HG02943 (cell line): ENCODE results near the gene LHFPL2.

Experiments used
- ATAC-seq: cut with Tn5 transposase; IDR thresholded peaks from one replicate; pipeline ENCODE4 v1.9.1; 2021; ENCODE audit warnings: mild to moderate bottlenecking, low read depth, moderate library complexity; ENCODE audit not compliant: unreplicated experiment

Gene LHFPL2

DNA sequence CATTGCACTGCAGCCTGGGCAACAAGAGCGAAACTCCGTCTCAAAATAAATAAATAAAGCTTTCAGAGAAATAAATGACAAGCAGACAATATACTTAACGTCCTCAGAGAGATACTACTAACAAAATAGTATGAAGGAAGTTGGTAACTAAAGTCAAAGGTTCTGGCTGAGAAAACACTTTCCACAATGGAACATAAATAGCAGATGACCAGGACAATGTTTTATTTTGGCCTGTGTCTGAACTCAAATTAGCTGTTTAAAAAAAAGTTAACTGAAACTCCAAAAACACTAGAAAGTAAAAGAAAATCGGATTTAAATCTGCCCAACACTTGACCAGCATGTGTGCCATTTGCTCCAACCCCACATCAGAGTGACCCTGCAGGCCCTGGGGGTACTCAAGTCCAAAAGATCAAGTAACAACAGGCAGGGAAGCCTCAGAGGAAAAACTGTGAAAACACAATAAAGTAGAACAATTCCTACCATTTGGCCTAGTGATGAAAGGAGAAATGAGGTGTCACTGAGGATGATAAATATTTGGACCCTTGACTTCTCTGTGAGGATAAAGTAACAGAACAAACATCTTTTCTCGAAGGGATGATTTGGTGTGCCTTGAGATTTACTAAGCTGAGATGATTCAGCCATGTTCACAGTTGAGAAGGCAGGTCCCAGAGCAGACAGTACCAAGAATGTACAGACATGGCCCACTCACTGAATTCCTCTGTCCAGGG is 47.7 kb downstream of the LHFPL2 start:
- ATAC-seq, result no peak

DNA sequence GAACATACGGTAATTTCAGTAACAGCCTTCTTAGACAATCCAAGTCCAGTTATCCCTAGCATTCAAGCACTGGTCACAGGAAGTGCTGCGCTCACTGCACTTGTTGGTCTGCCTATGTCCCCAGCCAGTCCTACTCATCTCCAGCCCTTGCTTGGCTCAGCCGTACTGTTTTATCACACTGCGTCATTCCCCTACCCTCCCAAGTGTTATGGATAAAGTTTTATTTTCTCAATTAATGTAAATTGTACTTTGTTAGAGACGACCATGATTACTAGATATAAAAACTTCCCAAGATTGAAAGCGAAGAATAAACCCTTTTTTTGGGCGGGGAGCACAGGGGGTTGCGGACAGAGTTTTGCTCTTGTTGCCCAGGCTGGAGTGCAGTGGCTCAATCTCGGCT is 49.6 kb downstream of the LHFPL2 start:
- no peak for ATAC-seq

DNA sequence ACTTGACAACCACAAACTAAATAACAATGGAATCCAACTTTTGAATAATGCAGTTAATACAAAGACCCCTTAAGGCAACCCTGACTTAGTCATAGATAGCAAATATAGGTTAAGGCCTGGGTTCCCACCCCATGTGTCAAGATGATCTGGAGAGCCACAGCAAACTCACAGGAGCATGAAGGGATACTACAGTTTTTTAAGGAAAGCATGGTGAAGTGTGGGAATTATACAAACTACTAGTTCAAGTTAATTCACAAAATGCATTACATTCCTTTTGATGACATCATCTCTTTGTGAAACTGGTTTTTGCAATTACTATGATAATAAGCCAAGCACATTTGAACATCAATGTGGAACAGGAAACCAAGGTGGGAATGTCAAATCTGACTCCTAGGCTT is 50.6 kb downstream of the LHFPL2 start:
- no peak for ATAC-seq

DNA sequence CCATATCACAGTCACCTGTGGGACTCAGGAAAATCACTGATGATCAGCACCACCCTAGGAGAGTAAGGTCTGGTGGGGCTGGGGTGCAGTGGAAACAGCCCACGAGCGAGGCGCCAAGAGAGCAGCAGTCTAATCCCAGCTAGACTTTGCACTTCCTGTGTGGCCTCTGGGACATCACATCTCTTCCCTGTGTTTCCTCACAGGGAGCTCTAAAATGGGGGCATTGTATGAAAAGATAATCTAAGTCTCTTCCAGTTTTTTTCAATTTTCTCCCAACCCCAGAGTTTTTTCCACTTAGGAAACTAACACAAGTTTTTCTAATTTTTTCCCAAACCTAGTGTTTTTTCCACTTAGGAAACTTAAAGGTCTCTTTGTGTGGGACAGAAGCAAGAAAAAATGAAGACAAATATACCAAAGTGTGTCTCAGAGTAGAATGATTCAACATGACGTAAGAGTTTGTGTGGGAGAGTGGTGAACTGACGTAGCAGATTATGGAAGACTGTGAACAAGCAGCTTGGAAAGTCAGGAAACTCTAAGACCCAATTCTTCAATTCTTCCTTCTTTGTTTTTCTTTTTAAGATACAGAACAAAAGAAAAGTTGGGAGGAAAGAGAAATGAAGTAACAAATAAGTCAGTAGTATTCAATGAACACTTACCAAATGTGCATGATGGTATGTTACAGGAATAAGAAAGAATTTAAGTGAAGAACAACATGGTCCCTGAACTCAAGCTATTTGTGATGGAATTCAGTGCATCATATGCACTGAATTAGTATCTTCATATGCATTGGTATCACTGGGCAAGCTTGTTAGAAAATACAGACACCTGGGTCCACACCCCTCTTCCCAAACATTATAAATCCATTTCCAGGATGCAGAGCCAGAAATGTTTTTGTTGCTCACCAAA is 51.3 kb downstream of the LHFPL2 start:
- no peak for ATAC-seq

DNA sequence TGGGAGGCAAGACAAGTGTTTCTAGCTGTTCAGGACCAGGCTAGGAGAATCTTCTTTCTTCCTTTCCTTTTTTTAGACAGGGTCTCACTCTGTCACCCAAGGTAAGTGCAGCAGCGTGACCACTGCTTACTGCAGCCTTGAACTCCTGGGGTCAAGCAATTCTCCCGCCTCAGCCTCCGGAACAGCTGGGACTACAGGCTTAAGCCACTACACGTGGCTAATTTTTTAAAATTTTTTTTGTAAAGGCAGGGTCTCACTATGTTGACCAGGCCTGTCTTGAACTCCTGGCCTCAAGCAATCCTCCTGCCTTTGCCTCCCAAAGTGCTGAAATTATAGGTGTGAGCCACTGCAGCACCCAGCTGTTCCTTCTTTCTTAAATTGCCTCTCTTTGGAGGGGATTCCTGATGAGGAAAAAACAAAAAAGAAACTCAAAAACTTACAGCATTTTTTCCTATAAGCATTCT is 53.1 kb downstream of the LHFPL2 start:
- ATAC-seq, result no peak

DNA sequence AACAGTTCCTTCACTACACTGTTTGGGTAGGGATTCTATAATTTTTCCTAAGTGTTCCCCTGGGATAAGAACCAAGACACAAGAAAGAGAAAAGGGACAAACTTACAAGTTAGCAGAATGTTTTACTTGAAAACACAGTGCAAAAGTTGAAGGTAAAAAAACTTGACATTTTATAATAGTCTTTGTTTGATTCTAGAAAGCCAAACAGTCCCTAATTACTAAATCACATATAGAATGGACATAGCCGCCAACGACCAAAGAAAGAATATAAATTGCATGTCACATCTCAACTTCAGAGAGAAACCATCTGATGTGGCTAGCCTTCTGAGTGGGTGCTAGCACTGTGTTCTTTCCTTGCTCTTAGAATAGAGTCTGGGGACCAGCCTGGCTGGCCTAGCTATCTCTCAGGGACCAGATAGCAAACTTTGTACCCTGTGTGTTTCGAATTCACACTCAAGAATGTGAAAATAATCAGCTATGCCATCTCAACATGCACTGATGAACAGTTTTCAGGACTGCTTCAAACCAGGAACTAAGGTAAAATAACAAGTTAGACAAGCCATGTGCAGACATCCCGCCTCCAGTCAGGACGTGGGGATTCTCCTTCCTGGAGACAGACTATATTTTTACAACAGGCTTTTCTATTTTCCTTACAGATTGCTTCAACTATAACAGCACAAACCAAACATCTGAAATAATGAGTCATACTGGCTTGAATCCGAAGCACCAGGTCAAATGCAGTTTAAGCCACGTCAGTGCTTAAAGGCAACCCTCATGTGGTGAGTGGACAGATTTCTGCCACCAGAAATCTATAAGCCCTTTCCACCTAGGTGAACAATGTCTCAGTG is 53.7 kb downstream of the LHFPL2 start:
- ATAC-seq, result no peak

DNA sequence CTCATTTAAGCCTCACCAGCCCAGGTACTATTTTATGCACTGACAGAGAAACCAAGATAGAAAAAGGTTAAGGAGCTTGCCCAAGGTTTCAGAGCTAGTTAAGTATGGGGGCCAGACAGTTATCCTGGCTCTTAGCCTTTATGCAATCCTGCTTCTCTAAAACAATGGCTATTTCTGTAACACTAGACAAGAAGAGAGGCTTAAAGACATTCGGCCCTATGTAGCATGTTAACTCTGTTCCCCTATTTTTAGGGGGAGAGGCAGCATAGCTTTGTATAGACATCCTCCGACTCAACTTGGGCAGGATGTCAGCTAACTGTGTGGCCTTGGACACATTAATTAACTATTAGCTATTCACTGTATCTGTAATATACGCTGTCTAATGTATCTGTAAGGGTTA is 54.6 kb downstream of the LHFPL2 start:
- no peak for ATAC-seq

DNA sequence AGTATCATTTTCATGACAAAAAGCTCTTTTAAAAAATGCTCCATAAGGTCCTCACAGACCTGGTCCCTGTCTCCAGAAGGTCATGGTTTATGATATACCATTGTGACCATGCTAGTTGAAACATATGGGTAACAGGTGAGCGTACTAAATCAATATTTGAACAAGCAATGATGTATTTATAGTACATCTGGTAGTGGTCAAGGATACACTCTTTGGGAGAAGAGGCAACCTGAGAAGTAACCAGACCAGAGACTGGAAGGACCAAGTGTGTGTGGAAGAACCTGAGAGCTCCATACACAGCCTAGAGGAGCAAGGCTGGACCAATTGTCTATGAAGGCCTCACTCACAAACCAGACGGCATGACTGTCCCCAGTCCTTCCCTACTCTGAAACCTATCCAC is 55.1 kb downstream of the LHFPL2 start:
- no peak for ATAC-seq

DNA sequence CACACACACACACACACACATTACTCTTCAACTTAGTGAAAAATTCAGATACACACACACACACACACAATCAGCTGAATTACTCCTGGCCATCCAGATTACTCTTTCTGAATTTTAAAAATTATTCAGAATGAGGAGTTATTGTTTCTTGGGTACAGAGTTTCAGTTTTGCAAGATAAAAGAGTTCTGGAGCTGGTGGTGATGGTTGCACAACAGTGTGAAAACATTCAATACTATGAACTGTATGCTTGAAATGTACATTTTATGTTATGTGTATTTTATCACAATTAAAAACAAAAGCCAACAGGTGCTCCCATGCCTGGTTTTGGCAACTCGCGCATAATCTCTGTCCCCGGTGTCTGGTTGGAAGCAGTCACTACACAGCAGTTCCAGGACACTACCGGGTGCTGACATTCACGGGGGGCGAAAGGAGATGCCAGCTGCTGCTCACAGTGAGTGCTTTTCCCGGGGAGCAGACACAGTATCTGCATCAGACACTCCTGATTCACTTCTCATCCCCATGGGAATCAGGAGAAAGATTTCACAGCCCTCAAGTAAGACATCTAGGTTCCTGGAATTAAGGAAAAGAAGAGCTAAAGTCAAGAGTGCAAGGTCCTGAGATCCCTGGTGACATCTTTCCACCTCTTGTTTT is 55.7 kb downstream of the LHFPL2 start:
- ATAC-seq, result no peak

DNA sequence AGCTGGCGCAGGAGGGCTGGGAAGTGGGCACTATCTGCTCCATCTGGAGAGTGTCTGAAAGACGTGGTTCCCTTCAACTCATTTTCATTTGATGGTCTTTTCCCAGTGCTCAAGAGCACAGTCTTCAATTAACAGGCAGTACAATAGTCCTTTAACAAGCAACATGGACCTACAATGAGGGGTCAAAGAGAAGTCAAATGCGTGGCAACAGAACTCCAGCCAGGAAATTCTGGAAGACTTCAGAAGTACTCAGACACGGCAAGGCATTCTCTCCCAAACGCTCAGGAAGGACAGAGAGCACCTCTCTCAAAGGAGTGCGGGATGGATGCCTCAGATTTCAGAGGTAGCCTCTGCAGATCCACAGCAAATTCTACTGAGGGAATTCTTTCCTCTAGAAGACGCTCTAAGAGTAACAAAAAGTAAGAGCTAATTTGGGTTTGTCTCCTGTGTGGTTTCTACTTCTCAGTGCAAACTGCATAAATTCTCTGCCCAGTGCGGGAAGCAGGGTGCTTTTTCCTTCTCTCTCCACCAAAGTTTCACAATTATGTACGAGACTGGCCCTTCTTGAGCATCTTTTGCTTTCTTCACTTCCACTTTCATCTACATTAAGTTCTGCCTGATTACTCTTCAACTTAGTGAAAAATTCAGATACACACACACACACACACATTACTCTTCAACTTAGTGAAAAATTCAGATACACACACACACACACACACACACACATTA is 56.4 kb downstream of the LHFPL2 start:
- peak; percentile 70 for ATAC-seq

DNA sequence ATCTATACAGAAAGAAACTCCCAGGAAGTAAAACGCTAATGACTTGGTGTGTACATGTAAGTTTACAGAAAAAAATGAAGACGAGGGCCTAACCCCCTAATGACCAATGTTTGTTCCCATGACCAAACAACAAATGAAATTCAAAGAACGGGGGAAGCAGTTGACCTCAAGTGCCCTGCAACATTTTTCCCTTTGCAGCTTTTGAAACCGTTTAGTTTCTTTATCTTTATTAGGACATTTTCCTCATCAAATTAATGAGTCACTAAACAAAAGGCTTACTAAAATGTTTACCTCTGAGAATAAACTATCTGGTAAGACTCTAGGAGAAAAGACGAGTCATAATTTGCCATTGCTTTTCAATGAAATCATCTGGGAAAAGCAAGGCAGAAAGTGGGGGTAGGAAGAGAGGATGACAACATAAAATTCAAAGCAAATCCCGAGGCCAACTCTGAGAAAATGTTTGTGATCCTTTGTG is 57.4 kb downstream of the LHFPL2 start:
- no peak for ATAC-seq

DNA sequence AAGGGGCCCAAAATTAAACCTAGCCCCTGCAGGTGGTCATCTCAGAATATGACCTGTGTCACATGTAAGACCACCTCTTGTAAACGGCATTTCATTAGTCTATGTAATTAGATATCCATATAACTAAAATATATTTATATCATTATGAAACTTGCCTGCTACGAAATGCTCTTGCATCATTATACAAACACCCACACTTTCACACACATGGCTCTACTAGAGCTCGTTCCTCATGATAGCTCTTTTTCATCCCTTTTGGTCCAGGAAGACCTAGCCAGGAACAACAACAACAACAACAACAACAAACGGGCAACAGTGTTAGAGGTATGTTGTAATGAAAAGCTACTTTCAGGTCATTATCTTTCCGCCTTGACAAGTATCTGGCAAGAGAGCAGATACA is 58.6 kb downstream of the LHFPL2 start:
- no peak for ATAC-seq

DNA sequence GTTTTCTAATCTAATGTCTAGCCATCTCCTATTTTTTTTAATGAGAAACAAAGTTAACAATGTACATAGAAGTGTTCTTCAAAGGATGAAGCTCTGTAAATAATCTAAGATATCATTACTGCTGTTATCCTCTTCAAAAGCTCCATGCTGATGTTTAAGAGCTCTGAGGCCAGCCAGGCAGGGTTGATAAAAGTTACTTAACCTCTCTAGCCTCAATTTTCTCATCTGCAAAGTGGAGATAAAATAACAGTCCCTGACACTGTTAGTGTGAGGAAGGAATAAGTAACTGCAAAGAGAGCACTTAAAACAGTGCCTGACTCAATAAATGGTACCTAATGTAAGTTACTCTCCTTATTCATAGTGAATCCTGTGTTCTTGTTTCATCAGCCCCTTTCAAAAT is 60.1 kb downstream of the LHFPL2 start:
- no peak for ATAC-seq

DNA sequence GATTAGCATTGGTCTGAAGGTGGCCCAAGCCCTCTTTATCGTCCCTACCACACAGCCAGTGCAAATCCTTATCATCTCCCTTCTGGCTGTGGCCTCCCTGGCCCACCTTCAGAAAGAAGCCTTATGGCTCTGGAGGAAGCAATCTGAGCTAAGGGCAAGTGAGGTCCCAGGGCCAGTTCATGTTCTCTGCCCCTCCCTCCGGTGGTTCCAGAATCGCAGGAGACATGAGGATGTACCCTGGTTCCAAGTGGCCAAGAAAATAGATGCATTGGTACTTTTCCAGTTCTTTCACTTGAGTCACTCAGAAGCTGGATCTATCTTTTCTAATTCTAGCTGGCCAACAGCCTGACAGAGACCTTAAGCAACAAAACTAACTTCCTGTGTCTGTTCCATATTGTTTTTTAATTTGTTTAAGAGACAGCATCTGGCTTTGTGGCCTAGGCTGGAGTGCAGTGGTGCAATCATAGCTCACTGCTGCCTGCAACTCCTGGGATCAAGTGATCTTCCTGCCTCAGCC is 60.7 kb downstream of the LHFPL2 start:
- no peak for ATAC-seq

DNA sequence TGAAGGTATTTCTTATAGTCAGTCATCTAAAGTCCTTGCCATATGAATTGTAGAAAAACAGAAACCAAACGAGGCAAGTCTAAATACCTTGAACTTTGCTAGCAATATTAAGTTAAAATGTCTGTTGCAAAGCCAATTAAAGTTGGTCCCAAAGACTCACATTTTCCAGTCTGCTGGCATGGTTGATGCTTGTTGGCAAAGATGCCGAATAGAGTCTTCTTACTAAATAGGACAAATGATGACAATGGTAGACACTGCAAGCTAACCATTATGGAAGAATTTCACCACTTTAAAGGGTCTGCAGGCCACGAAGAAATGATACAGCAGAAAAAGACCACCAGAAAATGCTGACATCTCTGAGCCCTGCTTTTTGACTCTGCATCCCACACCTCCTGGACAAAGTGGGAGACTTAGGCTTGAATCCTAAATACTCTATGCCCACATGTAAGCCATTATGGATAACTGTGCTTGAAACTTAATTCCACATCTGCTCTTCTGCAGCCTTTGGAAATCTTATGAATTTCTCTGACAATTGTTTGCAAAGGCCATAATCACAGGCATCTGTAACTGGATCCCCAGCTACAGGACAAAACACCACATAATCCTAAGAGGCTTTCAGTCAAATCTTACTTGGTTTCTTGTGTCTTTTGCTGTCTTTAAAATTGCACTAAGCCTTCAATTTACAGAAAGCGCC is 61.3 kb downstream of the LHFPL2 start:
- ATAC-seq, result no peak

DNA sequence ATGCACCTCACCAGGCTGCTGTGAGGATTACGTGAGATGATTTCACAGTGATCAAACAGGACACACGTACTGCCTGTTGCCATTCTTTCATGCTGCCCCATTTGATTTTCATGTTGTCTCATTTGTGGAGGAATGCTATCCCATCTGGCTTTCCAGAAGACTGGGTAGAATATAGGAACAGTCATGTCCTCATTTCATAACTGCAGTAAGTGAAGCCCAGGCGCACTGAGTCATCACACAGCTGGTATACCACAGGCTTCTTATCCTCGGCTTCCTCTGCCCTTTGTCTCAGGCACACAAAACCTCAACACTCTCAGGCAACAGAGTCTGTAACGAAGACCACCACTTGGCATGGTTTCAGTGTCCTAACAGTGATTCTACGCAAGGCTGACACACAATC is 62.3 kb downstream of the LHFPL2 start:
- no peak for ATAC-seq

DNA sequence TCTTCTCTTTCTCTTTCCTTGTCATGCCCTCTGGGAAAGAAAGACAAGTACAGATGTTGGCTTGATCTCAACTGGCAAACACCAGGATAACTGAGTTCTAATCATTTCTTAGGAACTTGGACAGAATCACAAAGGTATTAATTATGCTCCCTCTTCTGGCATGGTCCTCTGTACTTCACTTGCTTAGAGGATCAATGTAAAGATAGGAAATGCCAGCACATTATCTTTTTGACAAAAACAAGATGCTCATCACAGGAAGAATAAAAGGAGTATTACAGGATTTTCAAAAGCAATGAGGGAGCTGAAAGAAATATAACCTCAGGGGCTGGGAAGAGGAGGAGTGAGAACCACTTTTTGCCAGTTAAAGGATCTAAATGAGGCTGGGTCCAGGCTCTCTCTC is 70.6 kb downstream of the LHFPL2 start:
- no peak for ATAC-seq

DNA sequence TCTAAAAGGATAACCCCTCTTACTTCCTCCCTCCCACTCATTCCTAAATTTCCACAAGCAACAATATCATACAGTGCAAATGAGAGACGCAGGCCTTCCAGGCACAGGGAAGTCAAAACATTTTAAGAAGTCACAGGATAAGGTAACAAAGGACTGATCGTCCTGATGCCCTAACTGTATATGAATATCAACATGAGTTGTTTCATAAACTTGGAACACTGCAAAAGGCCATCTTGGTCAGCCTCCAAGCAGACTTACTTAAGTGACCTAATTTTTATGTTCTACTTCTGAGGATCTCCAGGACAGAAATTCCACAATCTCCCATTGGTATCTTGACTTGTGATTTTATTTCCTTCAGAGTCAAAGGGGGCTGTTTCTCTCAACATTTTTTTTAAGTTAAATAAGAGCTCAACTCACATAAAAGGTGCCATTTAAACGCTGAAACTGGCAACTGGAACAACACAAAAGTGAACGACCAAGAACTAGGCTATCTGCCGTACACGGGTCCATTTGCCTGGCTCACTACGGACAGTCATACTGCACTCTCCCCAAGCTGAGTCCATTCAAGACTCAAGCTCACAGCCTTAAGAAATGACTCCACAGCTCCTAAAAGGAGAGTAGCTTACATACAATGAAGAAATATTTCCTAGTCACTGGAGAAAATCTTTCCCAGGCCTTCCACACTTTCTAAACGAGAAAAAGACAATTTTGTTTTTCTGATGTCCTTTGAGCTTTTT is 71.3 kb downstream of the LHFPL2 start:
- no peak for ATAC-seq
